ENCODE data around the gene B3GNT2.

B3GNT2 gene

DNA sequence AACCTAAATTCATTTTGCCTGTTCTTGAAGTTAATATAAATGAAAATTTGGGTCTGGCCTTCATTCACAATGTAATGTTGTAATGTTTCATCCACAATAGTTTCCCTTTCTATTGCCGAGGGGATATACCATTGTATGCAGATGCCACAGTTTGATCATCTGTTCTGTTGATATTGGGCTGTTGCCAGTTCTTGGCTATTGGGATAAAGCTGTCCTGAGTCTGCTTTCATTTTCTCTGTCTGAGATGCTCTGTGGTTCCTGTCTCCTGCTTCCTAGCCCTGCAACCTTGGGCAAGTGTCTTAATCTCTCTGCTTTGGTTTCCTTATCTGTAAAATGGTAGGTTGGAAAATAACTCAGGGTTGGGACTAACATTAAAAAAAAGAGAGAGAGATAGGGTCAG, 25.2 kb downstream of the B3GNT2 start:
- no peaks in the 10 kb centered on the region for H3K27me3 ChIP-seq (ENCODE audit: low read depth)
- no peak for DNase-seq (ENCODE audit: low spot score in 2 of 2)
- in situ Hi-C loops (cut with MboI; ENCODE audit: low sequenced_read_pairs) = no loop called here

DNA sequence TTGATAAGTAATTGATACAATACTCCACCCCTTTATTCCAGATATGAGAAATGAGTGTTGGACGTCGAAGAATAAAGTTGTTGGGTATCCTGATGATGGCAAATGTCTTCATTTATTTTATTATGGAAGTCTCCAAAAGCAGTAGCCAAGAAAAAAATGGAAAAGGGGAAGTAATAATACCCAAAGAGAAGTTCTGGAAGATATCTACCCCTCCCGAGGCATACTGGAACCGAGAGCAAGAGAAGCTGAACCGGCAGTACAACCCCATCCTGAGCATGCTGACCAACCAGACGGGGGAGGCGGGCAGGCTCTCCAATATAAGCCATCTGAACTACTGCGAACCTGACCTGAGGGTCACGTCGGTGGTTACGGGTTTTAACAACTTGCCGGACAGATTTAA, 26.3 kb downstream of the B3GNT2 start:
- Histone ChIP-seq H3K36me3 (replicated peaks) (no peaks in the 10 kb centered on the region; the same call in 1 of the 2 replicates), H3K4me3 (no peak overlapping the region)
- in situ Hi-C loops (cut with MboI; ENCODE audit: low sequenced_read_pairs) = no loop called here

More for the DNA sequence above, 25.2 kb downstream of the B3GNT2 start:
- no peak overlapping the region for H3K4me3 ChIP-seq
- H3K9me3 ChIP-seq = no peaks in the 10 kb centered on the region
- no peaks in the 10 kb centered on the region; the same call in 1 of the 2 replicates for H3K36me3 ChIP-seq (replicated peaks)
- 0 out of 2 replicates have a peak, but pooled peaks cover 3% of the 10 kb centered on the region for H3K4me1 ChIP-seq

DNA sequence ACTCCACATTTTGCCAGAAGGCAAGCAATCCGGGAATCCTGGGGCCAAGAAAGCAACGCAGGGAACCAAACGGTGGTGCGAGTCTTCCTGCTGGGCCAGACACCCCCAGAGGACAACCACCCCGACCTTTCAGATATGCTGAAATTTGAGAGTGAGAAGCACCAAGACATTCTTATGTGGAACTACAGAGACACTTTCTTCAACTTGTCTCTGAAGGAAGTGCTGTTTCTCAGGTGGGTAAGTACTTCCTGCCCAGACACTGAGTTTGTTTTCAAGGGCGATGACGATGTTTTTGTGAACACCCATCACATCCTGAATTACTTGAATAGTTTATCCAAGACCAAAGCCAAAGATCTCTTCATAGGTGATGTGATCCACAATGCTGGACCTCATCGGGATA, 26.8 kb downstream of the B3GNT2 start:
- in situ Hi-C loops (cut with MboI; ENCODE audit: low sequenced_read_pairs) = no loop called here
- Histone ChIP-seq H3K36me3 (replicated peaks) (no peaks in the 10 kb centered on the region; the same call in 1 of the 2 replicates), H3K4me3 (no peak overlapping the region), H3K4me1 (0 out of 2 replicates have a peak, but pooled peaks cover 3% of the 10 kb centered on the region), H3K9me3 (no peaks in the 10 kb centered on the region), H3K27me3 (ENCODE audit: low read depth) (no peaks in the 10 kb centered on the region)
- DNase-seq (ENCODE audit: low spot score in 2 of 2) = no peak

More for the DNA sequence above, 26.3 kb downstream of the B3GNT2 start:
- DNase-seq (ENCODE audit: low spot score in 2 of 2) = no peak
- Histone ChIP-seq H3K4me1 (0 out of 2 replicates have a peak, but pooled peaks cover 3% of the 10 kb centered on the region), H3K9me3 (no peaks in the 10 kb centered on the region), H3K27me3 (ENCODE audit: low read depth) (no peaks in the 10 kb centered on the region)

- Histone ChIP-seq H3K36me3 (replicated peaks) (no peaks in the 10 kb centered on the region; the same call in 1 of the 2 replicates), H3K9me3 (no peaks in the 10 kb centered on the region), H3K27me3 (ENCODE audit: low read depth) (no peaks in the 10 kb centered on the region), H3K4me1 (0 out of 2 replicates have a peak, but pooled peaks cover 3% of the 10 kb centered on the region), H3K4me3 (no peak overlapping the region)
- in situ Hi-C loops (cut with MboI; ENCODE audit: low sequenced_read_pairs) = no loop called here
- peak in 1 of 2 experiments; percentile 13 for DNase-seq (ENCODE audit: low spot score in 2 of 2)
Measured at GRCh38 chr2:62224976-62225375, 29.1 kb downstream of the B3GNT2 start.

- H3K27me3 ChIP-seq (ENCODE audit: low read depth) = no peaks in the 10 kb centered on the region
- DNase-seq (ENCODE audit: low spot score in 2 of 2) = no peak
- no peak overlapping the region for H3K4me3 ChIP-seq
- in situ Hi-C loops (cut with MboI; ENCODE audit: low sequenced_read_pairs) = no loop called here
- no peaks in the 10 kb centered on the region for H3K9me3 ChIP-seq
- 0 out of 2 replicates have a peak, but pooled peaks cover 3% of the 10 kb centered on the region for H3K4me1 ChIP-seq
- no peaks in the 10 kb centered on the region for H3K36me3 ChIP-seq (replicated peaks)
Measured at GRCh38 chr2:62227386-62228075, 31.6 kb downstream of the B3GNT2 start.

DNA sequence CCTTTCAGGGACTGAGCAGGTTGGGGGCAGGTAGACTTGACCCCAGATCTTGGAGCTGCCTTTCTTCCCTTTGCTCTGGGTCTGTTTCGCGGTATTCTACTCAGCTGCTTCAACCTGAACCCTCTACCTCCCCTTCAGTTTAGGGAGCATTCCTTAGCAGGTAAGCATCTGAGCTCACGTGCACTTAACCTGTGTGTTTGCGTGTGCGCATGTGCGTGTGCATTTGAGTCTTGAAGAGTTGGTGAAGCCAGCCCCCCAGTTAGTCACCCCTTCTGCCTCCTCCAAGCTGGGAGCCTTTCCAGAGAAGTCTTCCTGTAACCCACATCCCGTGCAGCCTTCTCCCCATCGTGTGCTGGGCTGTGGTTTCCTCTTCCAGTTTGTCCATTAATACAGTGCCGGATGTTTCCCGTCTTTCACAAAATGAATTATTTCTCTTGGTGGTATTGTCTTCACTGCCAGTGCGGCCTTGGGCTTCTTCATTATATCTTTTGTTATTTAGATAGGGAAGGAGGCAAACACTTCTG, 33.2 kb downstream of the B3GNT2 start:
- Histone ChIP-seq H3K4me3 (no peak overlapping the region), H3K27me3 (ENCODE audit: low read depth) (no peaks in the 10 kb centered on the region), H3K9me3 (no peaks in the 10 kb centered on the region), H3K4me1 (0 out of 2 replicates have a peak, but pooled peaks cover 3% of the 10 kb centered on the region), H3K36me3 (replicated peaks) (no peaks in the 10 kb centered on the region)
- in situ Hi-C loops (cut with MboI; ENCODE audit: low sequenced_read_pairs) = no loop called here
- DNase-seq (ENCODE audit: low spot score in 2 of 2) = peak in 1 of 2 experiments; percentile 13

GRCh38 chr2:62231541-62231940, 35.6 kb downstream of the B3GNT2 start:
- Histone ChIP-seq H3K27me3 (ENCODE audit: low read depth) (no peaks in the 10 kb centered on the region), H3K36me3 (replicated peaks) (no peaks in the 10 kb centered on the region), H3K4me1 (no peaks in the 10 kb centered on the region), H3K9me3 (no peaks in the 10 kb centered on the region), H3K4me3 (no peak overlapping the region)
- in situ Hi-C loops (cut with MboI; ENCODE audit: low sequenced_read_pairs) = no loop called here
- no peak for DNase-seq (ENCODE audit: low spot score in 2 of 2)

- Histone ChIP-seq H3K4me3 (no peak overlapping the region), H3K27me3 (ENCODE audit: low read depth) (no peaks in the 10 kb centered on the region), H3K4me1 (no peaks in the 10 kb centered on the region), H3K9me3 (no peaks in the 10 kb centered on the region), H3K36me3 (replicated peaks) (no peaks in the 10 kb centered on the region)
- no peak for DNase-seq (ENCODE audit: low spot score in 2 of 2)
- in situ Hi-C loops (cut with MboI; ENCODE audit: low sequenced_read_pairs) = no loop called here
Measured at GRCh38 chr2:62234755-62235655, 39.1 kb downstream of the B3GNT2 start.

- no peak for DNase-seq (ENCODE audit: low spot score in 2 of 2)
- in situ Hi-C loops (cut with MboI; ENCODE audit: low sequenced_read_pairs) = no loop called here
- H3K9me3 ChIP-seq = no peaks in the 10 kb centered on the region
- H3K4me1 ChIP-seq = no peaks in the 10 kb centered on the region
- H3K27me3 ChIP-seq (ENCODE audit: low read depth) = no peaks in the 10 kb centered on the region
- H3K36me3 ChIP-seq (replicated peaks) = no peaks in the 10 kb centered on the region
- no peak overlapping the region for H3K4me3 ChIP-seq
Measured at GRCh38 chr2:62236499-62236898, 40.6 kb downstream of the B3GNT2 start.

DNA sequence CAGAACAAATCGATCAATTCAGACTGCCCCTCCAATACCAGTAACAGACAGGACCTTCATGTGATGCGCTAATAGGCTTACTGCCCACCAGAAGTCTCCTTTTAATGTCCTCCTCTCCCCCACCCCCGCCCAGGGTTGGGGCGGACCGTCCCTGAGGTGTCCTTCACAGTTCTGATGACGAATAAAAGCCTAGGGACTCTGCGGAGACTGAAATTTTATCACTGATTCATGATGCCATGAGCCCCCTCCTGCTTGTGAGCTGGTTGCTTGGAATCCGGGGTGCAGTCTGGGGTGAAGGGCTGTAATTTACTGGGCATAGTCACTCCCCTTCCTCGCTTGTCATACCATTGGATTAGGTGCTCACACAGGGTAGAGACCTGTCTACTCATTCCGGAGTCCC, 42.3 kb downstream of the B3GNT2 start:
- Histone ChIP-seq H3K4me1 (no peaks in the 10 kb centered on the region), H3K4me3 (no peak overlapping the region), H3K9me3 (no peaks in the 10 kb centered on the region), H3K27me3 (ENCODE audit: low read depth) (no peaks in the 10 kb centered on the region), H3K36me3 (replicated peaks) (no peaks in the 10 kb centered on the region)
- DNase-seq (ENCODE audit: low spot score in 2 of 2) = no peak
- in situ Hi-C loops (cut with MboI; ENCODE audit: low sequenced_read_pairs) = no loop called here

- no peak for DNase-seq (ENCODE audit: low spot score in 2 of 2)
- in situ Hi-C loops (cut with MboI; ENCODE audit: low sequenced_read_pairs) = no loop called here
- H3K9me3 ChIP-seq = no peaks in the 10 kb centered on the region
- H3K36me3 ChIP-seq (replicated peaks) = no peaks in the 10 kb centered on the region
- no peaks in the 10 kb centered on the region for H3K4me1 ChIP-seq
- no peaks in the 10 kb centered on the region for H3K27me3 ChIP-seq (ENCODE audit: low read depth)
- no peak overlapping the region for H3K4me3 ChIP-seq
Measured at GRCh38 chr2:62240546-62240945, 44.6 kb downstream of the B3GNT2 start.

GRCh38 chr2:62243983-62244382, 48.1 kb downstream of the B3GNT2 start:
- no peaks in the 10 kb centered on the region for H3K27me3 ChIP-seq (ENCODE audit: low read depth)
- H3K4me3 ChIP-seq = no peak overlapping the region
- H3K4me1 ChIP-seq = no peaks in the 10 kb centered on the region
- H3K36me3 ChIP-seq (replicated peaks) = no peaks in the 10 kb centered on the region
- H3K9me3 ChIP-seq = no peaks in the 10 kb centered on the region
- in situ Hi-C loops (cut with MboI; ENCODE audit: low sequenced_read_pairs) = no loop called here
- DNase-seq (ENCODE audit: low spot score in 2 of 2) = no peak

- DNase-seq (ENCODE audit: low spot score in 2 of 2) = no peak
- H3K27me3 ChIP-seq (ENCODE audit: low read depth) = no peaks in the 10 kb centered on the region
- H3K4me1 ChIP-seq = no peaks in the 10 kb centered on the region
- H3K4me3 ChIP-seq = no peak overlapping the region
- in situ Hi-C loops (cut with MboI; ENCODE audit: low sequenced_read_pairs) = no loop called here
- no peaks in the 10 kb centered on the region for H3K36me3 ChIP-seq (replicated peaks)
- H3K9me3 ChIP-seq = no peaks in the 10 kb centered on the region
Measured at GRCh38 chr2:62248226-62248625, 52.3 kb downstream of the B3GNT2 start.

- Histone ChIP-seq H3K4me3 (no peak overlapping the region), H3K4me1 (no peaks in the 10 kb centered on the region), H3K9me3 (no peaks in the 10 kb centered on the region), H3K27me3 (ENCODE audit: low read depth) (no peaks in the 10 kb centered on the region), H3K36me3 (replicated peaks) (no peaks in the 10 kb centered on the region)
- DNase-seq (ENCODE audit: low spot score in 2 of 2) = no peak
- in situ Hi-C loops (cut with MboI; ENCODE audit: low sequenced_read_pairs) = no loop called here
Measured at GRCh38 chr2:62250239-62250638, 54.3 kb downstream of the B3GNT2 start.
